ENCODE data around the gene C19orf81. TPM values are rescaled to one million over a fixed set of nuclear protein-coding genes. Genes with fewer than 3 reads are reported as not detected.

The C19orf81 gene
- total and polyA plus RNA-seq, 2 of the 4 experiments (the other 2 are of a cell fraction): 0.31 TPM; not detected in 1

DNA sequence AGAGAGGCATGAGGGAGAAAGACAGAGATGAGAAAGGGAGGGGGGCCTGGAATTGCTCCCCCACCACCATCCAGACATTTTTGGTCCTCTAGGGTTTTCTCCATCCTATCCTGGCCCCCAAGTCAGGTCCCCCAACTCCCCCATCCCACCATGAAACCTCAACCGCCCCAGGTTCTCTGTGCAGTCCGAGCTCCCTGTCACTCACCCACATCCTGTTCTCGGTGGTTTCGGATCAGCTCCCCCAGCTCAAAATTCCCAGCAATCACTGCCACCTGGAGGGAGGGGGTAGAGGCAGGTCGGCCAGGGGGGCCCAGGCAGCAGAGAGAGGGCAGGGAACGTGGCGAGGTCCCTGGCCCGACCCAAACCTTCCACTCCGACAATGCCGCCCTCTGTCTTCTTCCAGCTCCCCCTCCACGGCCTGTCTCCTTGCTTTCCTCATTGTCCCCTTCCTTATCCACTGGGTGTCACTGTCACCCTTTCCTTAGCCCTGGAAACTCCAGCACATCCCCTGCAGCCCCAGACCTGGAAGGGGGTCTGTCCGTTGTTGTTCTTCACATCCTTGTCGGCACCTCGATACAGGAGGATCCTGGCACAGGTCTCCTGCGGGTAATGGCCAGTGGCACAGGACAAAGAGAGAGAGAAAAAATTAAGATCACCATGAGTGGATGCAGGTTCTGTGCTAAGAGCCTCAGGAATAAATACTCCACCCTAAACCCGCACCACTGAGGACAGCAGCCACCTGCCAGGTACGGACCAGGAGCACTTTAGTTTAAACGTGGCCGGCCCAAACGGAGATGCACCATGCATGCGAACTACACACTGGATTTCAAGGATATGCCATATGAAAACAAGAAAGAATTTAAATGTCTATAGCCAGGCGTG, 54.9 kb downstream of the C19orf81 start:
- in situ Hi-C loops (cut with MboI; ENCODE audit: low sequenced_read_pairs): loop anchor here (10.0 kb wide), 1 partner anchor 339 kb away; the partner anchor contains the start of gene NAPSA
- Histone ChIP-seq H3K9me1 (ENCODE audit: insufficient read depth, low read length) (0 out of 2 replicates have a peak, but pooled peaks cover 3% of the 10 kb centered on the region), H4K5ac (ENCODE audit: low read depth, low read length) (no peak overlapping the region), H3K9me3 (ENCODE audit: control insufficient read depth, insufficient read depth, low read length) (no peaks in the 10 kb centered on the region), H2BK15ac (ENCODE audit: low read depth, low read length) (no peak overlapping the region), H3K27ac (ENCODE audit: insufficient read depth, low read length) (no peak overlapping the region), H3K56ac (ENCODE audit: extremely low read depth, insufficient read depth, low read length) (no peak overlapping the region), H3K9ac (ENCODE audit: low read depth, low read length) (no peak overlapping the region), H2BK120ac (ENCODE audit: low read depth, low read length) (no peak overlapping the region), H2BK20ac (ENCODE audit: low read depth, low read length) (no peak overlapping the region), H3K4ac (ENCODE audit: low read depth, low read length) (no peak overlapping the region), H4K20me1 (ENCODE audit: insufficient read depth, low read length) (no peaks in the 10 kb centered on the region), H3K27me3 (ENCODE audit: control insufficient read depth, insufficient read depth, low read length) (peaks cover 2% of the 10 kb centered on the region; the same call in 1 of the 2 replicates), H4K8ac (ENCODE audit: low read depth in 2 of 2, low read length in 2 of 2) (no peak overlapping the region), H3K4me3 (ENCODE audit: insufficient read depth, low read depth, low read length) (no peak overlapping the region), H2AK5ac (ENCODE audit: low read depth, low read length) (no peak overlapping the region), H3K4me1 (ENCODE audit: control insufficient read depth, insufficient read depth, low read length) (peaks cover 1% of the 10 kb centered on the region; the same call in 1 of the 2 replicates), H3K23ac (ENCODE audit: low read depth, low read length) (no peak overlapping the region), H3K79me1 (ENCODE audit: low read depth in 1 of 2, low read length in 2 of 2) (no peaks in the 10 kb centered on the region), H3K14ac (replicated peaks; ENCODE audit: low read depth, low read length) (no peak overlapping the region), H2AK9ac (replicated peaks; ENCODE audit: low read depth, low read length, poor library complexity) (no peak overlapping the region), H2BK5ac (ENCODE audit: low read depth, low read length, poor library complexity, severe bottlenecking) (no peak overlapping the region), H3K18ac (ENCODE audit: low read depth, low read length) (no peak overlapping the region), H3K4me2 (ENCODE audit: low read depth, low read length) (no peak overlapping the region), H2AFZ (replicated peaks; ENCODE audit: low read length, poor library complexity) (no peak overlapping the region), H4K91ac (ENCODE audit: insufficient read depth, low read depth, low read length) (no peak overlapping the region), H3K36me3 (ENCODE audit: control insufficient read depth, insufficient read depth, low read length) (no peaks in the 10 kb centered on the region)
- intact Hi-C loops (cut with micrococcal nuclease): loop anchor here (2.0 kb wide), 1 partner anchor 335 kb away; no protein-coding TSS in a partner anchor
- peak; percentile 25; the same call in 1 of the 2 replicates for TF ChIP-seq CTCF (conservative IDR thresholded peaks at IDR 0.05; ENCODE audit: low read depth, low read length)
- TF ChIP-seq RAD21 (IDR thresholded peaks at IDR 0.05; ENCODE audit: low read length): 0 out of 2 replicates have a peak, but pooled peaks have one; percentile 11
- TF ChIP-seq CHD1 (IDR thresholded peaks at IDR 0.05; ENCODE audit: low read depth, low read length): no peak
- no peak for TF ChIP-seq CEBPB (IDR thresholded peaks at IDR 0.05; ENCODE audit: low read depth, low read length)
- no peak for TF ChIP-seq MXI1 (IDR thresholded peaks at IDR 0.05; ENCODE audit: borderline replicate concordance, low read depth, low read length)
- no peak for TF ChIP-seq RCOR1 (IDR thresholded peaks at IDR 0.05; ENCODE audit: insufficient replicate concordance, low read length)
- no peak for TF ChIP-seq SMC3 (IDR thresholded peaks at IDR 0.05; ENCODE audit: low read depth, low read length)
- TF ChIP-seq NFE2L2 (IDR thresholded peaks at IDR 0.05; ENCODE audit: low read depth, low read length): no peak
- no peak for TF ChIP-seq RFX5 (IDR thresholded peaks at IDR 0.05; ENCODE audit: low read depth, low read length)
- TF ChIP-seq POLR2A (IDR thresholded peaks at IDR 0.05; ENCODE audit: low read depth, low read length): no peak
- no peak for TF ChIP-seq MAZ (IDR thresholded peaks at IDR 0.05; ENCODE audit: borderline replicate concordance, low read depth, low read length)
- no peak for TF ChIP-seq USF2 (IDR thresholded peaks at IDR 0.05; ENCODE audit: low read depth, low read length)
- no peak for TF ChIP-seq BHLHE40 (IDR thresholded peaks at IDR 0.05; ENCODE audit: low read depth, low read length)
- no peak for TF ChIP-seq FOS (IDR thresholded peaks at IDR 0.05; ENCODE audit: low read depth, low read length)
- WGBS, 2 experiments (ENCODE audit: extremely low coverage in 2 of 2, insufficient read length in 1 of 2): 59% methylated on average over 8 of the region's 22 CpGs; no CpG with 5 or more reads in 1 of the 2 experiments
- ATAC-seq (ENCODE audit: low read depth): no peak
- dilution Hi-C loops (cut with HindIII; ENCODE audit: low sequenced_read_pairs, unreplicated experiment): no loop called here
- CTCF ChIA-PET: interaction anchor here (0.6 to 0.7 kb wide), 2 partner anchors 21 to 40 kb away, joined by 3 read pairs; no protein-coding TSS in a partner anchor
- no TSS peak for BruUV-seq (replicated peaks)
- POLR2A ChIA-PET (ENCODE audit: unreplicated experiment): no interaction called here
- no peak for DNase-seq
